CD14-positive monocyte (primary cell): ENCODE results near the gene SPG7. TPM values are rescaled to one million over a fixed set of nuclear protein-coding genes. Genes with fewer than 3 reads are reported as not detected.

Experiments
- DNase-seq, 3 donors: peaks; one replicate each; pipeline ENCODE4 v3.0.0-alpha.2; 2011 to 2022
- H2AFZ ChIP-seq: 2 replicates; pipeline ENCODE4 v1.6.0; 2012; ENCODE audit warnings: mild to moderate bottlenecking, low read depth, low read length, inconsistent platforms; ENCODE audit not compliant: insufficient read depth, poor library complexity, severe bottlenecking
- H3K27ac ChIP-seq, 2 donors: 1 replicate in 1 of 2; 2 replicates in 1 of 2; pipeline ENCODE4 v1.5.1; 2012 to 2013; ENCODE audit warnings: low read length in 2 of 2, control low read depth in 1 of 2, inconsistent platforms in 1 of 2, low read depth in 1 of 2, mild to moderate bottlenecking in 1 of 2
- H3K27me3 ChIP-seq, 2 donors: one replicate each; pipeline versions ENCODE4 v1.6.0 to v1.6.1; 2011 to 2013; ENCODE audit warnings: low read length in 2 of 2; ENCODE audit not compliant: control insufficient read depth in 2 of 2, insufficient read depth in 2 of 2
- H3K36me3 ChIP-seq, 2 donors: replicated peaks in 1 of 2; 1 replicate in 1 of 2; 2 replicates in 1 of 2; pipeline versions ENCODE4 v1.5.1 to v1.6.1; 2012 to 2013; ENCODE audit warnings: low read length in 2 of 2, control low read depth in 1 of 2, inconsistent platforms in 1 of 2, mild to moderate bottlenecking in 1 of 2; ENCODE audit not compliant: insufficient read depth in 2 of 2, control insufficient read depth in 1 of 2
- H3K4me1 ChIP-seq, 2 donors: 1 replicate in 1 of 2; 2 replicates in 1 of 2; pipeline versions ENCODE4 v1.5.1 to v1.6.1; 2012 to 2013; ENCODE audit warnings: low read length in 2 of 2, control low read depth in 1 of 2, inconsistent platforms in 1 of 2, mild to moderate bottlenecking in 1 of 2, moderate library complexity in 1 of 2; ENCODE audit not compliant: insufficient read depth in 2 of 2, control insufficient read depth in 1 of 2
- H3K4me2 ChIP-seq: replicated peaks from 2 replicates; pipeline ENCODE3; 2012; ENCODE audit warnings: low read length, moderate library complexity, mild to moderate bottlenecking; ENCODE audit not compliant: poor library complexity, severe bottlenecking; ENCODE audit errors: extremely low read depth
- H3K4me3 ChIP-seq, 3 experiments: fragments of 200-600 bp in 1 of 3; sonication (generic) in 1 of 3; replicated peaks in 1 of 3; 1 replicate in 2 of 3; 2 replicates in 1 of 3; pipeline ENCODE4 v1.5.1; 2011 to 2013; ENCODE audit warnings: low read length in 3 of 3, mild to moderate bottlenecking in 3 of 3, control low read depth in 2 of 3, low read depth in 2 of 3, inconsistent platforms in 1 of 3, moderate library complexity in 1 of 3
- H3K79me2 ChIP-seq: 2 replicates; pipeline ENCODE4 v1.6.0; 2012; ENCODE audit warnings: mild to moderate bottlenecking, control low read depth, inconsistent platforms, low read length, moderate library complexity; ENCODE audit not compliant: insufficient read depth
- H3K9ac ChIP-seq: 2 replicates; pipeline ENCODE4 v1.6.0; 2017; ENCODE audit warnings: low read length, mild to moderate bottlenecking; ENCODE audit not compliant: insufficient read depth, poor library complexity, severe bottlenecking
- H3K9me3 ChIP-seq, 2 donors: replicated peaks in 1 of 2; 1 replicate in 1 of 2; 2 replicates in 1 of 2; pipeline versions ENCODE4 v1.5.1 to v1.6.1; 2012 to 2013; ENCODE audit warnings: low read length in 2 of 2, control low read depth in 1 of 2; ENCODE audit not compliant: control insufficient read depth in 1 of 2, insufficient read depth in 1 of 2
- H4K20me1 ChIP-seq: 2 replicates; pipeline ENCODE4 v1.6.0; 2012; ENCODE audit warnings: mild to moderate bottlenecking, low read length, control low read depth, moderate library complexity; ENCODE audit not compliant: insufficient read depth
- H3K27ac Mint-ChIP-seq, 7 donors: one replicate each; pipeline ENCODE4 v1.8.0; 2020; ENCODE audit warnings: mild to moderate bottlenecking in 7 of 7, mixed read lengths in 7 of 7, moderate library complexity in 6 of 7, inconsistent platforms in 2 of 7
- H3K27me3 Mint-ChIP-seq, 3 donors: one replicate each; pipeline ENCODE4 v1.8.0; 2021 to 2022; ENCODE audit warnings: low read depth in 3 of 3, mild to moderate bottlenecking in 3 of 3, mixed read lengths in 3 of 3, moderate library complexity in 3 of 3, inconsistent platforms in 1 of 3
- H3K36me3 Mint-ChIP-seq, 2 donors: one replicate each; pipeline ENCODE4 v1.8.0; 2020; ENCODE audit warnings: mixed read lengths in 2 of 2, inconsistent platforms in 1 of 2, mild to moderate bottlenecking in 1 of 2
- H3K4me1 Mint-ChIP-seq: one replicate; pipeline ENCODE4 v1.8.0; 2020; ENCODE audit warnings: mild to moderate bottlenecking, mixed read lengths
- H3K4me3 Mint-ChIP-seq, 2 donors: one replicate each; pipeline ENCODE4 v1.8.0; 2020; ENCODE audit warnings: mild to moderate bottlenecking in 2 of 2, mixed read lengths in 2 of 2, moderate library complexity in 1 of 2
- H3K9me3 Mint-ChIP-seq, 7 donors: one replicate each; pipeline ENCODE4 v1.8.0; 2020 to 2022; ENCODE audit warnings: mixed read lengths in 7 of 7, mild to moderate bottlenecking in 6 of 7, moderate library complexity in 6 of 7, inconsistent platforms in 2 of 7
- WGBS: methylation state at CpG from one replicate; pipeline ENCODE4 v1.1.5; 2013; ENCODE audit warnings: missing lambda C conversion rate; ENCODE audit not compliant: insufficient coverage; 5-methylcytosine and 5-hydroxymethylcytosine counted together
- intact Hi-C, 2 donors: fragments of 100-400 bp; cut with micrococcal nuclease; formaldehyde crosslinking; loops; one replicate each; pipeline versions ENCODE4 v1.15.0 to v1.15.1; 2023
- polyA plus RNA-seq, 3 donors: library from polyadenylated mRNA; depleted of rRNA in 1 of 3; unstranded in 2 of 3; stranded (reverse) in 1 of 3; fragments of 300-500 nt in 2 of 3; fragments of >200 nt in 1 of 3; fragmentation: Illumina TruSeq in 2 of 3; gene quantifications; 1 replicate in 2 of 3; 2 replicates in 1 of 3; pipeline ENCODE4 v1.2.3, GENCODE V29; 2012 to 2021
- TF ChIP-seq, protein P1 (sequence below): fragments of 200-600 bp; IDR thresholded peaks from one replicate; pipeline ENCODE4 v1.8.0; 2022; ENCODE audit warnings: antibody characterized with exemption, mild to moderate bottlenecking

Gene SPG7
- polyA plus RNA-seq, 3 donors: 30.3 to 120 (median 34.4) TPM

DNA sequence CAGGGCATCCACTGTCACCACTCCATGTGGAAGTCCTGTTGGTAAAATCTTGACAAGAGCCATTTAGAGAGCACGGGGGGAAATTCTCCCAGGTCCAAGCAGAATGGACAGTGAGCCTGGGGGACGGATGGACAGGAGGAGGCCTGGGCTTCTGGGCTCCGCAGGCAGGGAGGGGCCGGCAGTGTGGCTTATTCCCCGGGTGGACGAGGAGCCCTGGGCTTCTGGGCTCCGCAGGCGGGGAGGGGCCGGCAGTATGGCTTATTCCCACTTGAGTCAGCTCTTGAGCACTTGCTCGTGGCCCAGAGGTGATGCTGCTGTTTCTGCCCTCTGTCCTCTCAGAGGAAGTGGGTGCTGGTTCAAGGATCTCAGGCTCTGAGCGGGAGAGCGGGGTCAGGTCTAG is 30.1 kb downstream of the SPG7 start:
- Histone ChIP-seq H3K9me3 (no peaks in the 10 kb centered on the region), H2AFZ (no peak overlapping the region), H3K4me3 (no peak overlapping the region), H3K27me3 (no peaks in the 10 kb centered on the region), H4K20me1 (peaks cover 16% of the 10 kb centered on the region), H3K36me3 (peaks cover 37 to 59% of the 10 kb centered on the region in 2 donors), H3K79me2 (no peaks in the 10 kb centered on the region), H3K27ac (no peak overlapping the region), H3K4me1 (peaks cover 21 to 23% of the 10 kb centered on the region in 2 donors), H3K9ac (no peak overlapping the region), H3K4me2 (no peak overlapping the region)
- Mint-ChIP-seq H3K27me3 (peaks cover 0 to 1% (median 0%) of the 10 kb centered on the region in 3 donors), H3K4me3 (no peak overlapping the region), H3K36me3 (peaks cover 47 to 69% of the 10 kb centered on the region in 2 donors), H3K27ac (peak overlapping the region in 2 of 7 donors; percentile 60), H3K9me3 (peaks cover 0 to 2% (median 0%) of the 10 kb centered on the region in 7 donors), H3K4me1 (peaks cover 22% of the 10 kb centered on the region)
- WGBS: 98% methylated on average over 12 of the region's 12 CpGs
- intact Hi-C loops: no loop called here
- TF ChIP-seq, protein P1, sequence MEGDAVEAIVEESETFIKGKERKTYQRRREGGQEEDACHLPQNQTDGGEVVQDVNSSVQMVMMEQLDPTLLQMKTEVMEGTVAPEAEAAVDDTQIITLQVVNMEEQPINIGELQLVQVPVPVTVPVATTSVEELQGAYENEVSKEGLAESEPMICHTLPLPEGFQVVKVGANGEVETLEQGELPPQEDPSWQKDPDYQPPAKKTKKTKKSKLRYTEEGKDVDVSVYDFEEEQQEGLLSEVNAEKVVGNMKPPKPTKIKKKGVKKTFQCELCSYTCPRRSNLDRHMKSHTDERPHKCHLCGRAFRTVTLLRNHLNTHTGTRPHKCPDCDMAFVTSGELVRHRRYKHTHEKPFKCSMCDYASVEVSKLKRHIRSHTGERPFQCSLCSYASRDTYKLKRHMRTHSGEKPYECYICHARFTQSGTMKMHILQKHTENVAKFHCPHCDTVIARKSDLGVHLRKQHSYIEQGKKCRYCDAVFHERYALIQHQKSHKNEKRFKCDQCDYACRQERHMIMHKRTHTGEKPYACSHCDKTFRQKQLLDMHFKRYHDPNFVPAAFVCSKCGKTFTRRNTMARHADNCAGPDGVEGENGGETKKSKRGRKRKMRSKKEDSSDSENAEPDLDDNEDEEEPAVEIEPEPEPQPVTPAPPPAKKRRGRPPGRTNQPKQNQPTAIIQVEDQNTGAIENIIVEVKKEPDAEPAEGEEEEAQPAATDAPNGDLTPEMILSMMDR: no peak
- no peak for DNase-seq

DNA sequence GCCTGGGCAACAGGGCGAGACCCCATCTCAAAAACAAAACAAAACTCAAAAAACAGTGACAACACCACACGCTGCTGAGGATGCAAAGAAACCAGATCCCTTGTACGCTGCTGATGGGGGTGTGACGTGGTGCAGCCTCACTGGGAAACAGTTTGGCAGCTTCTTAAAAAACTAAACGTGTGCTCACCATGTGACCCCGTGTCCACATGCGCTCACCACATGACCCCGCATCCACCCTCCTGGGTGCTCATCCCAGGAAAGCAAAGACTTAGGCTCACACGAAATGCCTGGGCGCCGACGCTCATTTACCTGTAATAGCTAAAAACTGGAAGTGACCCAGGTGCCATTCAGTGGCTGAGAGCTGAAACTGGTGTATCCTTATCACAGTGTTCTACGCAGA is 32.4 kb downstream of the SPG7 start:
- no peak overlapping the region for H3K4me3 ChIP-seq
- no peaks in the 10 kb centered on the region for H3K79me2 ChIP-seq
- 96% methylated on average over 13 of the region's 13 CpGs for WGBS
- DNase-seq: no peak
- Mint-ChIP-seq H3K27ac (peak overlapping the region in 3 of 7 donors; percentile 46 to 61 (median 59)), H3K9me3 (peaks cover 0 to 2% (median 0%) of the 10 kb centered on the region in 7 donors), H3K4me1 (no peaks in the 10 kb centered on the region), H3K36me3 (peaks cover 50 to 78% of the 10 kb centered on the region in 2 donors), H3K27me3 (no peaks in the 10 kb centered on the region), H3K4me3 (no peak overlapping the region)
- peaks cover 6% of the 10 kb centered on the region for H4K20me1 ChIP-seq
- no peak overlapping the region for H3K27ac ChIP-seq
- peaks cover 50 to 70% of the 10 kb centered on the region in 2 donors for H3K36me3 ChIP-seq
- no peaks in the 10 kb centered on the region for H3K9me3 ChIP-seq
- intact Hi-C loops: no loop called here
- no peak overlapping the region for H3K4me2 ChIP-seq
- no peak overlapping the region for H3K9ac ChIP-seq
- TF ChIP-seq, protein P1: no peak
- no peak overlapping the region for H2AFZ ChIP-seq
- H3K27me3 ChIP-seq: no peaks in the 10 kb centered on the region
- H3K4me1 ChIP-seq: peaks cover 0 to under 1% of the 10 kb centered on the region in 2 donors
